Tibial artery (tissue), 4 donors: Measurements from ENCODE around the gene DQX1.

ENCODE experiments used
- DNase-seq, 2 donors: peaks; one replicate each; pipeline ENCODE4 v3.0.0-alpha.2; 2019
- H3K27ac ChIP-seq, 2 donors: fragments of 200-600 bp; sonication (generic) in 1 of 2; 1 replicate in 1 of 2; 2 replicates in 1 of 2; pipeline ENCODE4 v1.5.1; 2018 to 2019; ENCODE audit warnings: mild to moderate bottlenecking in 1 of 2
- H3K27me3 ChIP-seq, 2 donors: fragments of 200-600 bp; sonication (generic) in 1 of 2; one replicate each; pipeline versions ENCODE4 v1.5.1 to v1.6.0; 2016 to 2019
- H3K36me3 ChIP-seq, 3 donors: fragments of 200-600 bp; sonication (generic) in 2 of 3; one replicate each; pipeline ENCODE4 v1.5.1; 2016 to 2019; ENCODE audit warnings: mild to moderate bottlenecking in 2 of 3
- H3K4me1 ChIP-seq, 4 donors: fragments of 200-600 bp; sonication (generic) in 2 of 4; 1 replicate in 3 of 4; 2 replicates in 1 of 4; pipeline ENCODE4 v1.5.1; 2016 to 2019
- H3K4me3 ChIP-seq, 2 donors: fragments of 200-600 bp; sonication (generic) in 1 of 2; 1 replicate in 1 of 2; 2 replicates in 1 of 2; pipeline ENCODE4 v1.5.1; 2018 to 2019; ENCODE audit warnings: mild to moderate bottlenecking in 2 of 2
- H3K9me3 ChIP-seq, 3 donors: fragments of 200-600 bp; sonication (generic) in 1 of 3; one replicate each; pipeline ENCODE4 v1.5.1; 2016 to 2019
- intact Hi-C: fragments of 100-400 bp; cut with DNase I; formaldehyde crosslinking; loops from one replicate; pipeline ENCODE4 v1.15.0; 2023; ENCODE audit warnings: low total_unique reads
- TF ChIP-seq, protein P1 (sequence below), 2 experiments: fragments of 200-600 bp in 1 of 2; fragments of 450-650 bp in 1 of 2; IDR thresholded peaks; one replicate each; pipeline ENCODE4 v1.5.1; 2017 to 2019; ENCODE audit warnings: antibody characterized with exemption in 2 of 2, mild to moderate bottlenecking in 1 of 2, moderate library complexity in 1 of 2

DQX1 gene

DNA sequence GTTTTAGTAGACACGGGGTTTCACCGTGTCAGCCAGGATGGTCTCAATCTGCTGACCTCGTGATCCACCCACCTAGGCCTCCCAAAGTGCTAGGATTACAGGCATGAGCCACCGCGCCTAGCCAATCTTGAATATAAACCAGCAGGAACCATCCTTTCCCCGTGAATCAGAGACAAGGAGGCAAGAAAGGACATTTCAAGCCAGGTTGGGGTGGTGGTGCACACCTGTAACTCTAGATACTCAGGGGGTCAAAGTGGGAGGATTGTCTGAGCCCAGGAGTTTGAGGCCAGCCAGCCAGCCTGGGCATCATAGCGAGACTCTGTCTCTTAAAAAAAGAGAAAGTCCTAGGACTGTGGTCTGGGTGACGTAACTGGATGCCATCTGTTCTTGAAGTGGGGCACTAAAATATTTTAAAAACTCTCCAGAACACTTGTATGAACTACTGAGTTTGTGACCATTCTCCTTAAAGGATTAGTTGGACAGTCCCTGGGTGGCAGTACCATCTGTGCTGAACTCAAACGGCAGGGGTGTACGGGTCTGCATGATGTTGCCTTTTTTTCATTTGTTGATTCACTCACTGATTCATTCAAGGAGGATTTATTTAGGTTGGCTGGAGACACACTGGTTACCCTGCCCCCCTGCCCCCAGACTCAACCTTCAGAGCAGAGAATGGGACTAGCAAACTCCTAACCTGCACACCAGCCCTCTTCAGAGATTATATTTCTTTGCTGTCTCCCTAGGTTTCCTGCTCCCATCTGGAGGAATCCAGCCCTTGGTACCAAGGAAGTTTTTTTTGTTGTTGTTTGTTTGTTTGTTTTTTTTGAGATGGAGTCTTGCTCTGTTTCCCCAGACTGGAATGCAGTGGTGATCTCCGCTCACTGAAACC is 14.7 kb downstream of the DQX1 start:
- TF ChIP-seq, protein P1, sequence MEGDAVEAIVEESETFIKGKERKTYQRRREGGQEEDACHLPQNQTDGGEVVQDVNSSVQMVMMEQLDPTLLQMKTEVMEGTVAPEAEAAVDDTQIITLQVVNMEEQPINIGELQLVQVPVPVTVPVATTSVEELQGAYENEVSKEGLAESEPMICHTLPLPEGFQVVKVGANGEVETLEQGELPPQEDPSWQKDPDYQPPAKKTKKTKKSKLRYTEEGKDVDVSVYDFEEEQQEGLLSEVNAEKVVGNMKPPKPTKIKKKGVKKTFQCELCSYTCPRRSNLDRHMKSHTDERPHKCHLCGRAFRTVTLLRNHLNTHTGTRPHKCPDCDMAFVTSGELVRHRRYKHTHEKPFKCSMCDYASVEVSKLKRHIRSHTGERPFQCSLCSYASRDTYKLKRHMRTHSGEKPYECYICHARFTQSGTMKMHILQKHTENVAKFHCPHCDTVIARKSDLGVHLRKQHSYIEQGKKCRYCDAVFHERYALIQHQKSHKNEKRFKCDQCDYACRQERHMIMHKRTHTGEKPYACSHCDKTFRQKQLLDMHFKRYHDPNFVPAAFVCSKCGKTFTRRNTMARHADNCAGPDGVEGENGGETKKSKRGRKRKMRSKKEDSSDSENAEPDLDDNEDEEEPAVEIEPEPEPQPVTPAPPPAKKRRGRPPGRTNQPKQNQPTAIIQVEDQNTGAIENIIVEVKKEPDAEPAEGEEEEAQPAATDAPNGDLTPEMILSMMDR (IDR thresholded peaks at IDR 0.05): no peak
- intact Hi-C loops: no loop called here

DNA sequence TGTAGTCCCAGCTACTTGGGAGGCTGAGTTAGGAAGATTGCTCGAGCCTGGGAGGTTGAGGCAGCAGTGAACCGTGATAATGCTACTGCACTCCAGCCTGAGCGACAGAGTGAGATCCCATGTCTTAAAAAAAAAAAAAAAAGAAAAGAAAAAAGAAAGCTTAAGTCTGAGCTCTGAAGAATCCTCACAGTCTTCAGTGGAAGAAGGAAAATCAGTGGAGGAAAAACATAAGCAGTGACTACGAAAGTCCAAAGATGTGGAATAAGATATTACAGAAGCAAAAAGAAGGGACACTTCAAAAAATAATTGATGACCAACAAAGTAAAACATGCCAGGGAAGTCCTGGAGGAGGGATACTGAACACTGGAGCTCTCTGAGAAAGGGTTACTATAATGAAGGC is 15.8 kb downstream of the DQX1 start:
- DNase-seq: no peak
- Histone ChIP-seq H3K4me3 (no peak overlapping the region), H3K27ac (no peak overlapping the region), H3K27me3 (peaks cover 17 to 61% of the 10 kb centered on the region in 2 donors), H3K4me1 (peaks cover 0 to 43% (median 34%) of the 10 kb centered on the region in 4 donors), H3K36me3 (peaks cover 6 to 13% (median 11%) of the 10 kb centered on the region in 3 donors), H3K9me3 (no peaks in the 10 kb centered on the region)
- TF ChIP-seq, protein P1 (IDR thresholded peaks at IDR 0.05): no peak
- intact Hi-C loops: no loop called here

More for the DNA sequence above, 14.7 kb downstream of the DQX1 start:
- Histone ChIP-seq H3K27me3 (peaks cover 17 to 71% of the 10 kb centered on the region in 2 donors), H3K4me1 (peaks cover 0 to 43% (median 35%) of the 10 kb centered on the region in 4 donors), H3K4me3 (no peak overlapping the region), H3K36me3 (peaks cover 0 to 3% (median under 1%) of the 10 kb centered on the region in 3 donors), H3K27ac (no peak overlapping the region), H3K9me3 (no peaks in the 10 kb centered on the region)
- no peak for DNase-seq

DNA sequence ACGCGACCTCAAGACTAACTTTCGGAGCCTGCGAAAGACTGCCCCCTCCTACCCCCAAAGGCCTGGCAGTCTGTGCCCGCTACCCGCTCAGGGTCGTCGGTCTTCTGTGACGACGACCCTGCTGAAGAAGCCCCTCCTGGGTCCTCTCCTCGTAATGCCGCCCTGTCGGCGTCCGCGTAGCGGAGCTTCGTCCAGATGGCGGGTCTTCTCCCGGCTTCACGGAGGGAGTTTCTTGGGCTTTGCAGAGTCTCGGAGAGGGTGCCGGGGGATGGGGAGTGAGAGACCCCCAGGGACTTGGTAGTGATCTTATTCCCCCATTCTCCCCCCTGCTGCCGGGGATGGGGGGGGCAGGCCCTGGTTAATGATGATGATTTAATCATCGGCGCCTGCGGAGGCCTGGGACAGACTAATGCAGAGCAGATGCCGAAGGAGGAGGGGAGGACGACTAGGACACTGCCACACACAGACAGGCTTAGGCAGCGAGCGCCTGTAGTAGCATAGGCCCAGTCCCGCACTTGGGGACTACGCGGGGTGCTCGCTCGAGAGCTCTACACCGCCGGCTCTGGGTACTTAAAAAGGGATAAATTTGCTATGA is 18.0 kb downstream of the DQX1 start:
- peak; percentile 24 to 65 for DNase-seq
- H3K27me3 ChIP-seq: peaks cover 3 to 43% of the 10 kb centered on the region in 2 donors
- peak overlapping the region; percentile 66 to 80 for H3K4me3 ChIP-seq
- intact Hi-C loops: no loop called here
- H3K27ac ChIP-seq: peak overlapping the region; percentile 94 to 97
- peaks cover 13 to 24% (median 13%) of the 10 kb centered on the region in 3 donors for H3K36me3 ChIP-seq
- TF ChIP-seq, protein P1 (IDR thresholded peaks at IDR 0.05): no peak
- no peaks in the 10 kb centered on the region for H3K9me3 ChIP-seq
- peaks cover 0 to 38% (median 26%) of the 10 kb centered on the region in 4 donors for H3K4me1 ChIP-seq

DNA sequence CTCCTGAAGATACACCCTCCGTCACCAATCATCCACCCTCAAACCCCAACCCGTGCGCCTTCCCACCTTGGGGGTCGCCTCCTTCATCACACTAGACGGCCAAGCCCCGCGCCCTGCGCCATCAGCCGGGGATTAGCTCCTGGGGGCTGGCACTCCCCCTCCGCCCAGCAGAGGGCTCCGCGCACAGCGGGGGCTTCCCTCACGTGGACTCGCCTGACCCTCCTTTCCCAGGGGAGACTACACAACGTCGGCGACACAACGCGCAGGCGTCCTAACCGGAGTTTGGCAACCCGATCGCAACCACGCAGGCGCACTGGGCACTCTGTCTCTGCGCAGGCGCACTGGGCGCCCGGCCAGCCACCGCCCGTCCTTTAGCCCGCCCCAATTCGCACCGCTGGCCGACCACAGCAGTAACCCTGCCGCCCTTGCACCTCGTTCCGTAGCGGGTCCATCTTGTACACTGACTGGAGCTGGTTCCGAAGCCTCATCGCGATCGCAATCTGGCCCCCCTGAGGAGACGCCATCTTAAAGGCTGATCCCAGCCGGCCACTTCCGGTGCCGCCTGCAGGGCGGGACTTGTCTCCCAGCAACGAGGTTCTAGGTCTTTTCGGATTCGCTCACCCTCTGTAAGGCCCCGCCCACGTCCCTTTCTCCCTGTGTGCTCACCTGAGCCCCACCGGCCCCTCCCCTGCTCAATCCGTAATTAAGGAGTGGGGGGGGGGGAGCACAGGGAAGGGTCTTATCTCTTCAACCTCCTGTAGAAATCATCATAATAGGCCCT is 18.7 kb downstream of the DQX1 start, which contains the start of gene PCGF1:
TSS of gene PCGF1 (minus strand) at position 551 of the 781 bp plus-strand sequence. CDS start at position 524, 27 bp downstream.
- DNase-seq: peak; percentile 99 to 100
- Histone ChIP-seq H3K4me3 (peak within 1 kb of the TSS; percentile 66 to 80), H3K9me3 (no peaks in the 10 kb centered on the region), H3K4me1 (peaks cover 0 to 44% (median 30%) of the 10 kb centered on the region in 4 donors), H3K27me3 (peaks cover 0 to 43% of the 10 kb centered on the region in 2 donors), H3K36me3 (peaks cover 13 to 24% (median 13%) of the 10 kb centered on the region in 3 donors), H3K27ac (peak within 1 kb of the TSS; percentile 94 to 97)
- intact Hi-C loops: no loop called here
- TF ChIP-seq, protein P1 (IDR thresholded peaks at IDR 0.05): peak in 1 of 2 experiments; percentile 10
